Coronary artery (tissue), 2 donors: Measurements from ENCODE around the gene ATG4B.

Experiments
- DNase-seq: peaks from one replicate; pipeline ENCODE4 v3.0.0-alpha.2; 2017; ENCODE audit warnings: low spot score
- H3K27ac ChIP-seq, 2 donors: fragments of 200-600 bp; sonication (generic); one replicate each; pipeline ENCODE4 v1.5.1; 2016 to 2019
- H3K4me3 ChIP-seq: fragments of 200-600 bp; sonication (generic); 2 replicates; pipeline ENCODE4 v1.5.1; 2016; ENCODE audit warnings: mild to moderate bottlenecking, moderate library complexity
- CTCF ChIP-seq: fragments of 200-600 bp; sonication (generic); IDR thresholded peaks from one replicate; pipeline ENCODE4 v1.5.1; 2019; ENCODE audit warnings: antibody characterized with exemption

Gene ATG4B

GRCh38 chr2:241652142-241652541, 14.6 kb downstream of the ATG4B start:
- DNase-seq, result no peak
- no peak overlapping the region for H3K4me3 ChIP-seq
- no peak for TF ChIP-seq CTCF
- no peak overlapping the region for H3K27ac ChIP-seq

- TF ChIP-seq CTCF, result no peak
- Histone ChIP-seq H3K27ac (no peak overlapping the region), H3K4me3 (no peak overlapping the region)
- DNase-seq, result no peak
Measured at GRCh38 chr2:241652722-241653121, 15.2 kb downstream of the ATG4B start.

GRCh38 chr2:241653210-241653750, 15.8 kb downstream of the ATG4B start:
- Histone ChIP-seq H3K4me3 (no peak overlapping the region), H3K27ac (no peak overlapping the region)
- no peak for DNase-seq
- TF ChIP-seq CTCF, result no peak

GRCh38 chr2:241654551-241654950, 17.1 kb downstream of the ATG4B start:
- no peak for TF ChIP-seq CTCF
- Histone ChIP-seq H3K4me3 (no peak overlapping the region), H3K27ac (no peak overlapping the region)
- no peak for DNase-seq

- no peak for TF ChIP-seq CTCF
- Histone ChIP-seq H3K4me3 (no peak overlapping the region), H3K27ac (no peak overlapping the region)
- DNase-seq, result no peak
Measured at GRCh38 chr2:241655516-241656189, 18.2 kb downstream of the ATG4B start.

GRCh38 chr2:241656190-241656741, 18.8 kb downstream of the ATG4B start:
- no peak for DNase-seq
- no peak overlapping the region for H3K4me3 ChIP-seq
- no peak overlapping the region for H3K27ac ChIP-seq
- no peak for TF ChIP-seq CTCF

- DNase-seq, result no peak
- no peak overlapping the region for H3K4me3 ChIP-seq
- H3K27ac ChIP-seq, result no peak overlapping the region
- TF ChIP-seq CTCF, result no peak
Measured at GRCh38 chr2:241657786-241658254, 20.3 kb downstream of the ATG4B start.
